HepG2 (cell line): Measurements from ENCODE around the gene DNASE1. TPM values are rescaled to one million over a fixed set of nuclear protein-coding genes. Genes with fewer than 3 reads are reported as not detected.

Experiments used
- ADNP ChIP-seq: sonication (generic); formaldehyde crosslinking; IDR thresholded peaks from 2 replicates; pipeline ENCODE4 v1.4.0; 2020; ENCODE audit warnings: missing genetic modification reagents
- ATRX ChIP-seq: sonication (generic); formaldehyde crosslinking; IDR thresholded peaks from 2 replicates; pipeline ENCODE4 v1.4.0; 2020; ENCODE audit warnings: missing genetic modification reagents, borderline replicate concordance
- ESRRA ChIP-seq: sonication (generic); formaldehyde crosslinking; IDR thresholded peaks from 2 replicates; pipeline ENCODE4 v1.5.1; 2020; ENCODE audit warnings: mild to moderate bottlenecking, low read depth, missing genetic modification reagents
- HNRNPL ChIP-seq: fragments of 200-400 bp; formaldehyde crosslinking; IDR thresholded peaks from 2 replicates; pipeline ENCODE4 v1.6.1; 2017; ENCODE audit warnings: mild to moderate bottlenecking, low read depth, low read length
- KLF13 ChIP-seq: sonication (generic); formaldehyde crosslinking; IDR thresholded peaks from 2 replicates; pipeline ENCODE4 v1.4.0; 2020; ENCODE audit warnings: mild to moderate bottlenecking, missing genetic modification reagents
- MZF1 ChIP-seq: sonication (generic); formaldehyde crosslinking; IDR thresholded peaks from 2 replicates; pipeline ENCODE4 v1.8.1; 2023; ENCODE audit warnings: mild to moderate bottlenecking, missing genetic modification reagents, borderline replicate concordance
- NCOA2 ChIP-seq: sonication (generic); formaldehyde crosslinking; IDR thresholded peaks from 2 replicates; pipeline ENCODE4 v1.8.0; 2022; ENCODE audit warnings: inconsistent platforms
- NONO ChIP-seq, 2 experiments: fragments of 450-650 bp in 1 of 2; sonication (generic) in 1 of 2; formaldehyde crosslinking in 1 of 2; IDR thresholded peaks in 1 of 2; conservative IDR thresholded peaks in 1 of 2; 2 replicates each; pipeline versions ENCODE4 v1.6.1 to v1.8.0; 2017 to 2022; ENCODE audit warnings: mild to moderate bottlenecking in 1 of 2, missing genetic modification reagents in 1 of 2, moderate library complexity in 1 of 2
- PRPF4 ChIP-seq: fragments of 200-400 bp; formaldehyde crosslinking; IDR thresholded peaks from 2 replicates; pipeline ENCODE4 v1.6.1; 2016; ENCODE audit warnings: low read length, low read depth; ENCODE audit not compliant: poor library complexity, severe bottlenecking
- SIX4 ChIP-seq: sonication (generic); formaldehyde crosslinking; IDR thresholded peaks from 2 replicates; pipeline ENCODE4 v1.4.0; 2020; ENCODE audit warnings: missing genetic modification reagents
- SKI ChIP-seq: fragments of 450-650 bp; IDR thresholded peaks from one replicate; pipeline ENCODE4 v1.6.1; 2018; ENCODE audit warnings: mild to moderate bottlenecking; ENCODE audit not compliant: partially characterized antibody
- SOX6 ChIP-seq, 2 experiments: fragments of 450-650 bp in 1 of 2; sonication (generic) in 1 of 2; formaldehyde crosslinking in 1 of 2; IDR thresholded peaks; 2 replicates each; pipeline versions ENCODE4 v1.4.0 to v1.6.1; 2017 to 2020; ENCODE audit warnings: antibody characterized with exemption in 1 of 2, mild to moderate bottlenecking in 1 of 2, missing genetic modification reagents in 1 of 2
- TAF15 ChIP-seq: fragments of 200-400 bp; formaldehyde crosslinking; IDR thresholded peaks from one replicate; pipeline ENCODE4 v1.6.1; 2018; ENCODE audit warnings: mild to moderate bottlenecking, low read depth, low read length; ENCODE audit not compliant: poor library complexity, severe bottlenecking
- ZBTB21 ChIP-seq: sonication (generic); formaldehyde crosslinking; IDR thresholded peaks from 2 replicates; pipeline ENCODE4 v1.4.0; 2020; ENCODE audit warnings: missing genetic modification reagents
- ZBTB38 ChIP-seq: sonication (generic); formaldehyde crosslinking; IDR thresholded peaks from 2 replicates; pipeline ENCODE4 v1.5.1; 2020; ENCODE audit warnings: mild to moderate bottlenecking, missing genetic modification reagents
- ZFP1 ChIP-seq: IDR thresholded peaks from 2 replicates; pipeline ENCODE4 v1.6.1; 2016
- ZNF724P ChIP-seq: sonication (generic); formaldehyde crosslinking; IDR thresholded peaks from 2 replicates; pipeline ENCODE4 v1.8.0; 2022; ENCODE audit warnings: missing genetic modification reagents, borderline replicate concordance
- ZNF883 ChIP-seq: sonication (generic); formaldehyde crosslinking; IDR thresholded peaks from 2 replicates; pipeline ENCODE4 v1.5.1; 2020; ENCODE audit warnings: mild to moderate bottlenecking, missing genetic modification reagents; ENCODE audit errors: not compliant biosample characterization
- polyA plus RNA-seq, 8 experiments: library from polyadenylated mRNA; depleted of rRNA in 3 of 8; stranded (reverse) in 7 of 8; unstranded in 1 of 8; fragments of >200 nt; fragmentation: Illumina TruSeq in 4 of 8; extraction: Trizol in 4 of 8; gene quantifications; 2 replicates each; pipeline versions ENCODE4 v1.2.1 to v1.2.3, GENCODE V29; 2011 to 2016; ENCODE audit warnings: low read depth in 4 of 8, missing spikeins in 1 of 8, mixed read lengths in 1 of 8; ENCODE audit not compliant: insufficient read depth in 1 of 8
- total RNA-seq, 5 experiments: library from RNA; depleted of rRNA; stranded (reverse); fragments of >200 nt; fragmentation: Illumina TruSeq; extraction: Trizol; gene quantifications; 2 replicates each; pipeline ENCODE4 v1.2.3, GENCODE V29; 2016; ENCODE audit warnings: low read depth in 1 of 5
- TF ChIP-seq, protein P1 (sequence below): sonication (generic); formaldehyde crosslinking; IDR thresholded peaks from 2 replicates; pipeline ENCODE4 v1.4.0; 2020; ENCODE audit warnings: mild to moderate bottlenecking, missing genetic modification reagents
- TF ChIP-seq, protein P2 (sequence below): sonication (generic); formaldehyde crosslinking; IDR thresholded peaks from 2 replicates; pipeline ENCODE4 v1.8.1; 2022; ENCODE audit warnings: mild to moderate bottlenecking, missing genetic modification reagents
- TF ChIP-seq, protein P3 (sequence below): sonication (generic); formaldehyde crosslinking; conservative IDR thresholded peaks from 2 replicates; pipeline ENCODE4 v1.4.0; 2020; ENCODE audit warnings: missing genetic modification reagents

The DNASE1 gene
- total and polyA plus RNA-seq, 2 of the 13 experiments (the other 11 are each of a cell fraction or from before 2014, with no cell fraction given) = 7.1 to 11.1 TPM

GRCh38 chr16:3609895-3610697 is 44.4 kb upstream of the DNASE1 start (continued):
- TF ChIP-seq, protein P1, sequence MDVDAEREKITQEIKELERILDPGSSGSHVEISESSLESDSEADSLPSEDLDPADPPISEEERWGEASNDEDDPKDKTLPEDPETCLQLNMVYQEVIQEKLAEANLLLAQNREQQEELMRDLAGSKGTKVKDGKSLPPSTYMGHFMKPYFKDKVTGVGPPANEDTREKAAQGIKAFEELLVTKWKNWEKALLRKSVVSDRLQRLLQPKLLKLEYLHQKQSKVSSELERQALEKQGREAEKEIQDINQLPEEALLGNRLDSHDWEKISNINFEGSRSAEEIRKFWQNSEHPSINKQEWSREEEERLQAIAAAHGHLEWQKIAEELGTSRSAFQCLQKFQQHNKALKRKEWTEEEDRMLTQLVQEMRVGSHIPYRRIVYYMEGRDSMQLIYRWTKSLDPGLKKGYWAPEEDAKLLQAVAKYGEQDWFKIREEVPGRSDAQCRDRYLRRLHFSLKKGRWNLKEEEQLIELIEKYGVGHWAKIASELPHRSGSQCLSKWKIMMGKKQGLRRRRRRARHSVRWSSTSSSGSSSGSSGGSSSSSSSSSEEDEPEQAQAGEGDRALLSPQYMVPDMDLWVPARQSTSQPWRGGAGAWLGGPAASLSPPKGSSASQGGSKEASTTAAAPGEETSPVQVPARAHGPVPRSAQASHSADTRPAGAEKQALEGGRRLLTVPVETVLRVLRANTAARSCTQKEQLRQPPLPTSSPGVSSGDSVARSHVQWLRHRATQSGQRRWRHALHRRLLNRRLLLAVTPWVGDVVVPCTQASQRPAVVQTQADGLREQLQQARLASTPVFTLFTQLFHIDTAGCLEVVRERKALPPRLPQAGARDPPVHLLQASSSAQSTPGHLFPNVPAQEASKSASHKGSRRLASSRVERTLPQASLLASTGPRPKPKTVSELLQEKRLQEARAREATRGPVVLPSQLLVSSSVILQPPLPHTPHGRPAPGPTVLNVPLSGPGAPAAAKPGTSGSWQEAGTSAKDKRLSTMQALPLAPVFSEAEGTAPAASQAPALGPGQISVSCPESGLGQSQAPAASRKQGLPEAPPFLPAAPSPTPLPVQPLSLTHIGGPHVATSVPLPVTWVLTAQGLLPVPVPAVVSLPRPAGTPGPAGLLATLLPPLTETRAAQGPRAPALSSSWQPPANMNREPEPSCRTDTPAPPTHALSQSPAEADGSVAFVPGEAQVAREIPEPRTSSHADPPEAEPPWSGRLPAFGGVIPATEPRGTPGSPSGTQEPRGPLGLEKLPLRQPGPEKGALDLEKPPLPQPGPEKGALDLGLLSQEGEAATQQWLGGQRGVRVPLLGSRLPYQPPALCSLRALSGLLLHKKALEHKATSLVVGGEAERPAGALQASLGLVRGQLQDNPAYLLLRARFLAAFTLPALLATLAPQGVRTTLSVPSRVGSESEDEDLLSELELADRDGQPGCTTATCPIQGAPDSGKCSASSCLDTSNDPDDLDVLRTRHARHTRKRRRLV (CRISPR knock-in tag) = no peak
- TF ChIP-seq NCOA2 (CRISPR knock-in tag) (peak; percentile 32; the same call in 1 of the 2 replicates), ATRX (CRISPR knock-in tag) (no peak), NONO (IDR thresholded peaks at IDR 0.05) (no peak), NONO (CRISPR knock-in tag; conservative IDR thresholded peaks at IDR 0.05) (peak; percentile 60; the same call in 1 of the 2 replicates), TAF15 (no peak), KLF13 (CRISPR knock-in tag) (no peak), SKI (no peak), SIX4 (CRISPR knock-in tag) (no peak), MZF1 (no peak), SOX6 (IDR thresholded peaks at IDR 0.05) (no peak), SOX6 (CRISPR knock-in tag; IDR thresholded peaks at IDR 0.05) (no peak), HNRNPL (no peak), ZFP1 (CRISPR knock-in tag) (no peak), ZNF724P (CRISPR knock-in tag) (no peak), ESRRA (CRISPR knock-in tag) (no peak), ADNP (CRISPR knock-in tag) (no peak), ZBTB21 (no peak), ZNF883 (CRISPR knock-in tag) (no peak), PRPF4 (no peak), ZBTB38 (CRISPR knock-in tag) (no peak)
- TF ChIP-seq, protein P2, sequence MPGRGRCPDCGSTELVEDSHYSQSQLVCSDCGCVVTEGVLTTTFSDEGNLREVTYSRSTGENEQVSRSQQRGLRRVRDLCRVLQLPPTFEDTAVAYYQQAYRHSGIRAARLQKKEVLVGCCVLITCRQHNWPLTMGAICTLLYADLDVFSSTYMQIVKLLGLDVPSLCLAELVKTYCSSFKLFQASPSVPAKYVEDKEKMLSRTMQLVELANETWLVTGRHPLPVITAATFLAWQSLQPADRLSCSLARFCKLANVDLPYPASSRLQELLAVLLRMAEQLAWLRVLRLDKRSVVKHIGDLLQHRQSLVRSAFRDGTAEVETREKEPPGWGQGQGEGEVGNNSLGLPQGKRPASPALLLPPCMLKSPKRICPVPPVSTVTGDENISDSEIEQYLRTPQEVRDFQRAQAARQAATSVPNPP (CRISPR knock-in tag) = no peak
- TF ChIP-seq, protein P3, sequence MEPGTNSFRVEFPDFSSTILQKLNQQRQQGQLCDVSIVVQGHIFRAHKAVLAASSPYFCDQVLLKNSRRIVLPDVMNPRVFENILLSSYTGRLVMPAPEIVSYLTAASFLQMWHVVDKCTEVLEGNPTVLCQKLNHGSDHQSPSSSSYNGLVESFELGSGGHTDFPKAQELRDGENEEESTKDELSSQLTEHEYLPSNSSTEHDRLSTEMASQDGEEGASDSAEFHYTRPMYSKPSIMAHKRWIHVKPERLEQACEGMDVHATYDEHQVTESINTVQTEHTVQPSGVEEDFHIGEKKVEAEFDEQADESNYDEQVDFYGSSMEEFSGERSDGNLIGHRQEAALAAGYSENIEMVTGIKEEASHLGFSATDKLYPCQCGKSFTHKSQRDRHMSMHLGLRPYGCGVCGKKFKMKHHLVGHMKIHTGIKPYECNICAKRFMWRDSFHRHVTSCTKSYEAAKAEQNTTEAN (CRISPR knock-in tag) = no peak
